Measurements from ENCODE around the gene RNF220. TPM values are rescaled to one million over a fixed set of nuclear protein-coding genes. Genes with fewer than 3 reads are reported as not detected.

The RNF220 gene
- total RNA-seq, 3 donors from 2014 or later = 130 to 140 (median 139) TPM

DNA sequence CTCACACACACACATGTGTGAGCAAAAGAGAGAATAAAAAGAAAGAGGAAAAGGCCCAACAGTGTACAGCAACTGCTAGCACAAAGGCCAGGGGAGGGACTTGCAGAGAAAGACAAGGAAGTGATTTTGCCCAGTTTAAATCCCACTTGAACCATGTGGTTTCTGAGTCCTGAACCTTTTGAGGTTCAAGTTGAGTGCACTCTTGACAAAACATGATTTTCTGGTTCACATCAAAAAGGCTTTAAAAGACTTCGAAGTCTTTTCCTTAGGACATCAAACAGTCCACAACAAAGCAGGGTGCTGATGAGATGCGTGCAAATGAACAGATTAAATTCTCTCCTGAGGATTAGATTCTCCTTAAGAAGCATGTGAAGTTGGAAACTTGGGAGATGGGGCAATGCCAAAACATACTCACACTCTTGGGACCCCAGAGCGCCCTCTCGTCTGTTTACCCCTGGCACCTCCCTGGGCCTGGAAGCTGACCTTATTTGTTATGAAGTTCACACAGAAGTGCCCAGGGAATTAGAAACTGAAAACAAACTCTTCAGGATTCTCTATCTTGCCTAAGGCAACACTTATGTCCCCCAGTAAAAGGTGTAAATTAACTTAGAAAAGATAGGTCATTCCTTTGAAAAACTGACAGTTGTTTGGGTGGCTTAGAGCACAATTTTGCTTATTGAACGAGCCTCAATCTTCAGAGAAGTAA, 31.5 kb downstream of the RNF220 start:
- no peaks in the 10 kb centered on the region for H3K9me3 Mint-ChIP-seq
- H3K4me1 Mint-ChIP-seq (ENCODE audit: low read depth) = no peaks in the 10 kb centered on the region
- ATAC-seq (no peak), DNase-seq (no peak)
- H3K36me3 Mint-ChIP-seq (ENCODE audit: insufficient read depth) = no peaks in the 10 kb centered on the region
- H3K4me3 Mint-ChIP-seq = no peak overlapping the region
- H3K27me3 Mint-ChIP-seq (ENCODE audit: low read depth) = peaks cover 16% of the 10 kb centered on the region

DNA sequence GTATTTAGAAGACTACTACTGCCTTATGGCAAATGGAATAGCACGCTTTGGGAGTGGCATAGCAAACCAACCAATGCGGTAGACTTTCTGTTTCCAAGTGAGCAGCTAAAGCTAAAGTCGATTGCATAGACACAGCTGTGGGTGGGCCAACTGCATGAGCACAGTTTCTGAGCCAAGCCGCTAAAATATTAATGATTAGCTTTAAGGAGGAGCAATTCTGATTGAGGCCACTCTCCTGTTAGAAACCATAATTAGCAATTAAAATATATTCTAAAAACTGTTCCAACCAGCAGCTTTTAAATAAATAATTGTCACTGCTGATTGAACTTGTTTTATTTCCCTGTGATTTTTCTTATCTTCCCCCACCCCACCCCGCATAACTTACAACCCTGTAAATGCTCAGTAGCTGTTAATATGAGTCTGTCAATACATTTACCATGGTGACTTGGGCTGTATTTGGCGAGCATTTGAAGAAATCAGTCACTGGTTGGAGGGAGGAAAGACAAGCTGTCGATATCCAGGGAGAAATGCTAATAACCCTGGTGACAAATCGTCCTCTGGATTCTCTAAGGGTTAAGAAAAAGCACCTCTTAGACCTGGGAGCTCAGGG, 32.2 kb downstream of the RNF220 start:
- ATAC-seq = no peak
- no peak for DNase-seq
- no peaks in the 10 kb centered on the region for H3K9me3 Mint-ChIP-seq

DNA sequence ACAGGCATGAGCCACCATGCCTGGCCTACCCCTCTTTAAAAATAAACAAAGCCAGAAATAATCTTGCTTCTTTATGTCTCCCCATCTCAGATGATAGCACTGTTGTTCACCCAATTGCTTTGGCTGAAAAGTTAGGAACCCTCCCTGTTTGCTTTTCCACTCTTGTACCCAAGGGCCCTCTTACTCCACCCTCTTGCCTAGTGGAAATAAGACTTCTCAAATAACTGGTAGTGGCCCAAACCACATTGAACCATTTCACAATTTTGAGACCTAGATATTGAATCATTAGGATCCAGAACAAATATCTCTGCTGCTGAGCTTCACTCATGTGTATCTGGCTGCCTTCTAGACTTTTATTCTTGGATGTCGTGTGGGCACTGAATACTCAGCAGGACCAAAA, 37.7 kb downstream of the RNF220 start:
- DNase-seq = no peak
- Mint-ChIP-seq H3K27me3 (ENCODE audit: low read depth) (peaks cover 7% of the 10 kb centered on the region), H3K4me3 (no peak overlapping the region), H3K9me3 (no peaks in the 10 kb centered on the region), H3K4me1 (ENCODE audit: low read depth) (no peaks in the 10 kb centered on the region), H3K36me3 (ENCODE audit: insufficient read depth) (no peaks in the 10 kb centered on the region)
- no peak for ATAC-seq

More for the DNA sequence above, 32.2 kb downstream of the RNF220 start:
- Mint-ChIP-seq H3K27me3 (ENCODE audit: low read depth) (peaks cover 12% of the 10 kb centered on the region), H3K4me3 (no peak overlapping the region), H3K4me1 (ENCODE audit: low read depth) (no peaks in the 10 kb centered on the region), H3K36me3 (ENCODE audit: insufficient read depth) (no peaks in the 10 kb centered on the region)

DNA sequence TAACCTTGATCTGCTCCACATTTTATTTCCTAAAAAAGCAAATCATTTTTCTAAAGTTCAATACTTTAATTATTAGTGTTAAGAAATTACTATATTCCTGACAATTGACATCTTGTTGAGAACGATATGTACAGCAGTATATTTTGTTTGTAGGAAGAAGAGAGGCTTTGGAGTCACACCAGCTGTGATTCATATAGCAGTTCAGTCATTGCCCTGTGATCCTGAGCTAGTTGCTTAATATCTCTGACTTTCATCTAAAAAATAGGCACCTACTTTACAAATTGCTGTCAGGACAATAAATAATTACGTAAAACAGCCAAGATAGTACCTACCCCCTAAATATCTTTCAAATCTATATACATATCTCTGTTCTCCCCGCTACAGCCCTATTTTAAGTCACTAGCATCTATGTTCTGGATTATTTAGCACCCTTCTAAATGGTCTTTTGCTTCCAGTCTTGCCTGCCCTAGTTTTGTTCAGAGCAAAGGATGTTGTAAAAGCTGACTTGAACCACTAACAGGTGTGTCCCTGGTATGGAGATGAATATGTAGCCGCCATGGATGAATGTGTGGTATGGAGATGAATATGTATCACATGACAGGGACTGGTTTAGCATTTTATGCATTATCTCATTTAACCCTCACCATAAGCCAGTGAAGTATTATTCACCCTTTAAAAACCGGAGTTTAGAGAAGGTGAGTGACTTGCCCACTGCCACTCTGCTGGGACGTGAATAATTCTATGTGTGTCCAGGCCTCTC, 42.2 kb downstream of the RNF220 start:
- H3K4me3 Mint-ChIP-seq = no peak overlapping the region
- no peaks in the 10 kb centered on the region for H3K4me1 Mint-ChIP-seq (ENCODE audit: low read depth)
- no peaks in the 10 kb centered on the region for H3K36me3 Mint-ChIP-seq (ENCODE audit: insufficient read depth)
- no peaks in the 10 kb centered on the region for H3K9me3 Mint-ChIP-seq
- DNase-seq (no peak), ATAC-seq (no peak)
- peaks cover 19% of the 10 kb centered on the region for H3K27me3 Mint-ChIP-seq (ENCODE audit: low read depth)

DNA sequence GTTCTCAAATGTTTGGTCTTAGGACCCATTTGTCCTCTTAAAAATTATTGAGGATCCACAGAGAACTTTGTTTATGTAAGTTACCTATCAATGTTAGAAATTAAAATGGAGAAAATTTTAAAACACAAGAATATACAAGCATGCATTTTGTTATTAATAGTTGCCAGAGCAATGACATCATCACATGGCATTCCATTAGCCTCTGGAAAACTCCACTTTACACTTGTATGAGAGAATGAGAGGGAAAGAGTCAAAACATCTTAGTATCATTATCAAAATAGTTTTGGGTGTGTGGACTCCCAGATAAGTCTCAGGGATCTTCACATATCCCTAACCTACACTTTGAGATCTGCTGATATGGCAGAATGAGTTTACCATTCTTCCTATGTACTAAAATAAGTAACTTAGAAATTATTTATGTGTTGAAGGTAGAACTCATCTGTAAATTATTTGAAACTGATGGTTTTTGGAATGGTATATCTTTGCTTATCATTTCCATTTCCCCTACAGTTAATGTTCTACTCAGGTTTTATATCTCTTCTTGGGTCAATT, 48.8 kb downstream of the RNF220 start:
- H3K36me3 Mint-ChIP-seq (ENCODE audit: insufficient read depth) = no peaks in the 10 kb centered on the region
- H3K4me1 Mint-ChIP-seq (ENCODE audit: low read depth) = no peaks in the 10 kb centered on the region
- ATAC-seq (no peak), DNase-seq (no peak)
- H3K27me3 Mint-ChIP-seq (ENCODE audit: low read depth) = peaks cover 42% of the 10 kb centered on the region
- no peak overlapping the region for H3K4me3 Mint-ChIP-seq
- H3K9me3 Mint-ChIP-seq = peaks cover 13% of the 10 kb centered on the region

DNA sequence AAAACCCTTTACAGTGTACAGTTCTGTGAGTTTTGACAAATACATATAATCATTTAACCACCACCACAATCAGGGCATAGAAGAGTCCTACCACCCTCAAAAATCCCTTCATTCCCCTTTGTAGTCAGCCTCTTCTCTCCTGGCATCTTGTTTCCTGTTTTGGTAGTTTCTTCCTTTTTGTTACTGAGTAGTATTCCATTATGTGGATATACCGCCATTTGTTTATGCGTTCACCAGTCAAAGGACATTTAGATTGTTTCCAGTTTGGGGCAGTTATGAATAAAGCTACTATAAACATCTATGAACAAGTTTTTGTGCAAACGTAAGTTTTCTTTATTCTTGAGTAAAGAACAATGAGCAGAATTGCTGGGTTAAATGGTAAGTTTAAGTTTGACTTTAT, 49.6 kb downstream of the RNF220 start:
- H3K4me1 Mint-ChIP-seq (ENCODE audit: low read depth) = no peaks in the 10 kb centered on the region

DNA sequence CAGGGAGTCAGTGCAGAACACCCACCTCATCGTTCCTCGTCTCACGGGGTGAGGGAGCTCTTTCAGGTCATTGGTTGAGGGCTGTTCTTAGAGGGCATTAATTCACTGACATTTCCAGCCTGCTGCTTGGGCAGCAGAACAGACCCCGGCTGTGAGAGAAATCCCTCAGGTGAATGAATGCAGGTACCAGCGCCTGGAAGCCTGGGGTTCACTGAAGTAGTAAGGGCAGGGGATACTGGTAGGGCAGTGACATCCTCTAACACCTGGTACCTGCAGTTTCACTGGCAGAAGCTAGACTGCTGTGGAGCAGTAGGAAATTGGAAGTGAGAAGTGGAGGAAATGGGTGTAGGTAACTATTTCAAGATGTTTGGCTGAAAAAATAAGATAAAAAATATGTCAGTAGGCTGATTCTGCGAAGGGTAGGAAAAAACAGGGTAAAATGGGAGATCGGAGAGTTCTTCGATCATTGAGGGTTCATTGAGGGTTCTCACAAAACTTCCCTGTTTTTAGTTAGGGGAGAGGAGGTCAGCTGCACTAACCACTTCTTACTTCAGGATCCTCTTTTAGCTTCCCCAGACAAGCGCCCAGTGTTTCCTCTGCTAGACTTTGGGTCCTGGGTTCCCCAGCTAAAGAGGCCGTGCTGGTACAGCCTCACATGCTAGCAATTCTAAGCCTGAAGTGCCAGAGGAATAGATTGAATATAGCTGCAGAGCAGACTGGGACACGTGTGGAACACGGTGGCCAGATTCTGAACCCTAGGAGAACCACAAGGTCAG, 55.2 kb downstream of the RNF220 start:
- Mint-ChIP-seq H3K9me3 (peaks cover 4% of the 10 kb centered on the region), H3K4me1 (ENCODE audit: low read depth) (no peaks in the 10 kb centered on the region), H3K36me3 (ENCODE audit: insufficient read depth) (no peaks in the 10 kb centered on the region), H3K4me3 (no peak overlapping the region), H3K27me3 (ENCODE audit: low read depth) (peaks cover 36% of the 10 kb centered on the region)
- DNase-seq (no peak), ATAC-seq (no peak)

More for the DNA sequence above, 49.6 kb downstream of the RNF220 start:
- Mint-ChIP-seq H3K36me3 (ENCODE audit: insufficient read depth) (no peaks in the 10 kb centered on the region), H3K9me3 (peaks cover 13% of the 10 kb centered on the region), H3K27me3 (ENCODE audit: low read depth) (peaks cover 43% of the 10 kb centered on the region), H3K4me3 (no peak overlapping the region)
- ATAC-seq = no peak
- DNase-seq = no peak

DNA sequence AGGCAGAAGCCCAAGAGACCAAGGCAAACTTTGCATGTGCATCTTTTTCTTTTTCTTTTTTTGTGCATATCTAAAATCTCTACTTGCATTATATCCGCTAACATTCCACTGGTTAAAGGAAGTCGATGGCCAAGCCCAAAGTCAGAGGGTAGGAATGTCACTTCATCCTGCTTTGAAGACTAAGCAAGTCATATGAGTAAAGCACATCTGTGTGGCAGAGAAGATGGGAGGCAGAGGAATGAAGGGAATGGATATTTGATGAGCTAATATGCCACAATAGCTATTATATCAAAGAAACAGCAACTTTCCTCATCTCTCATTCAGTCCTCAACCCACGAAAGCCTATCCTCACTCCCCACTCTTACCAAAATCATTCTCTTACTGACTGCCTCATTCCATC, 59.3 kb downstream of the RNF220 start:
- DNase-seq (no peak), ATAC-seq (no peak)
- Mint-ChIP-seq H3K27me3 (ENCODE audit: low read depth) (peaks cover 19% of the 10 kb centered on the region), H3K4me3 (no peak overlapping the region), H3K36me3 (ENCODE audit: insufficient read depth) (no peaks in the 10 kb centered on the region), H3K9me3 (peaks cover 4% of the 10 kb centered on the region), H3K4me1 (ENCODE audit: low read depth) (no peaks in the 10 kb centered on the region)

DNA sequence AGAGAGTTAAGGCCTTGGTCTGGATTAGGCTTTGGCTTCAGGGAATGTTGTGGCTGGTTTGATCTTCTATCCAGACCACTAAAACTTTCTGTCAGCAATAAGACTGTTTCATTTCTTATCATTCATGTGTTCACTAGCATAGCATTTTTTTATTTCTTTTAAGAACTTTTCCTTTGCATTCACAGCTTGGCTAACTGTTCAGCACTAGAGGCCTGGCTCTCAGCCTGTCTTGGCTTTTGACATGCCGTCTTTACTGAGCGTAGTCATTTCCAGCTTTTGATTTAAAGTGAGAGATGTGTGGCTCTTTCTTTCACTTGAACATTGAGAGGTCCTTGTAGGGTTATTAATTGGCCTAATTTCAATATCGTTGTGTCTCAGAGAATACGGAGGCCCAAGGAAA, 62.5 kb downstream of the RNF220 start:
- H3K27me3 Mint-ChIP-seq (ENCODE audit: low read depth) = peaks cover 18% of the 10 kb centered on the region

DNA sequence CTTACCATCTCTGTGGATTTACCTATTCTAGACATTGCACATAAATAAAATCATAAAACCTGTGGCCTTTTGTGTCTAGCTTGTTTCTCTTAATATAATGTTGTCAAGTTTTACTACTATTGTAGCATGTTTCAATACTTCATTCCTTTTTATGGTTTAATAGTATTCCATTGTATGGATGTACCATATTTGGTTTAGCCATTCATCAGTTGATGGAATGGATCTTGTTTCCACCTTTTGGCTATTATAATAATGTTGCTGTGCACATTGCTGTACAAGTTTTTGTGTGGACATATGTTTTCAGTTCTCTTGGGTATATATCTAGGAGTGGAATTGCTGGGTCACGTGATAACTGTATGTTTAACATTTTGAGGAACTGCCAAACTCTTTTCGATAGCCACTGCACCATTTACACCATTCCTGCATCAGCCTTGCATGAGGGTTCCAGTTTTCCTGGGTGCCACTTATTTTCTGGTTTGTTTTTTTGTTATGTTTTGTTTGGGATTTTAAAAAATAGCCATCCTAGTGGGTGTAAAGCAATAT, 66.9 kb downstream of the RNF220 start:
- H3K4me3 Mint-ChIP-seq = no peak overlapping the region
- ATAC-seq = no peak
- DNase-seq = no peak
- peaks cover 5% of the 10 kb centered on the region for H3K4me1 Mint-ChIP-seq (ENCODE audit: low read depth)
- H3K36me3 Mint-ChIP-seq (ENCODE audit: insufficient read depth) = no peaks in the 10 kb centered on the region
- H3K9me3 Mint-ChIP-seq = peaks cover 7% of the 10 kb centered on the region
- peaks cover 20% of the 10 kb centered on the region for H3K27me3 Mint-ChIP-seq (ENCODE audit: low read depth)

More for the DNA sequence above, 62.5 kb downstream of the RNF220 start:
- DNase-seq = no peak
- H3K4me3 Mint-ChIP-seq = no peak overlapping the region
- H3K4me1 Mint-ChIP-seq (ENCODE audit: low read depth) = peaks cover 2% of the 10 kb centered on the region
- H3K9me3 Mint-ChIP-seq = peaks cover 11% of the 10 kb centered on the region
- H3K36me3 Mint-ChIP-seq (ENCODE audit: insufficient read depth) = no peaks in the 10 kb centered on the region
- no peak for ATAC-seq

DNA sequence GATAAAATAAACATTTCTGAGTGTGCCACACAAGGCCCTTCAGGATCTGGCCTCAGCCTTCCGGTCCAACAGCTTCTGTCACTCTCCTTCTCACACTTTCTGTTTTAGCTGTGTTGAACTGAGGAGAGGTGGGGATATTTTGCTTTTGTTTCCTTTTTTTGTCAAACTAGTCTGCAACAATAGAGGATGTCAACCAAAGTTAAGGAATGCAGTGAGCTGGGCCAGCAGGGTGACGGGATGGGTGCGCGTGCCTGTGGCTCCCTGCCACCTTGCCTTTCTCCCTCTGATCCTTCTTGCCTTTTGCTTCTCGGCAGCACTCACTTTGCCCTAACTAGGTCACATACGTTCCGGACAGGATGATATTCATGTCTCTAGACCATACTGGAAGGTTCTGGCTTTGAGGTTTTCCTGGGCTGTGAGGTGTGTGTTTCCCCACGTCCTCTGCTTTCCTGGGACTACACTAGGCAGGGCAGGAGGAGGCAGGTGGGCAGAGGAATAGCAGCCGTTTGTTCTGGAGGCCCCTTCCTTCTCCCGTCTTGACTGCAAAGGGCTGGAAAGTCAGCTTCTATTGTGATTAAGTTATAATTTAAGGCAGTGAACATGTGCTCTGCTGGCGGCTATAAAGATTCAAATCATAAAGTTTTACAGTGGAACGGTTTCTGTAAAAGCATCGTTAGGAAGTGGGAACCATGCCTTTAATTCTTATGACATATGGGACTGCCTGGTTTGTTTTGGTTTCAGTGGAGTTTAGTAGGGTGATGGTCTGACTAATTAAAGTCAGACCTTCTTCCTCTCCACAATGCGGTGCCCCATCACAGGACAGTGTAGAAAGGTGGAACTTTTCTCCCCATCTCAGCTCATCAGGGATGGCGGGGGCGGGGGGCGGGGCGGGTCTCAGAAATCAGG, 67.8 kb downstream of the RNF220 start:
- DNase-seq = no peak
- Mint-ChIP-seq H3K27me3 (ENCODE audit: low read depth) (peaks cover 20% of the 10 kb centered on the region), H3K4me1 (ENCODE audit: low read depth) (peaks cover 5% of the 10 kb centered on the region), H3K36me3 (ENCODE audit: insufficient read depth) (no peaks in the 10 kb centered on the region), H3K4me3 (no peak overlapping the region), H3K9me3 (peaks cover 7% of the 10 kb centered on the region)
- ATAC-seq = no peak

DNA sequence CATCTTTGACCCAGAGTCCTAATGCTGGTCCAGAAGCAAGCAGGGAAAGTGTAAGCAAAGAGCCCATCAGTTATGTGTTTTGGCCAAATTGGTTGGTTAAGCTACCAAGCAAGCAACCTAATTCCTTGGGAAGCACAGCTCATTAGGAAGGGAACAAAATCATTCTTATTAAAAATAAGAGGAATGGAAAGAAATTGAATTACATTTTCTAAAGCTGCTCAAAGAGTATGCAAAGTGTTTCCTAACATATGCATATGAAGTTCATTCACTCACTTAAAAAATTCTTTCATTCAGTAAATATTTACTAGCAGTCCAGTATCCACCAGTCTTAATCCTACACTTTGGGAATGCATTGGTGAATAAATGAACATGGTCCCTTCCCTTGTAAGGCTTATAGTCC, 71.8 kb downstream of the RNF220 start:
- Mint-ChIP-seq H3K4me3 (no peak overlapping the region), H3K4me1 (ENCODE audit: low read depth) (peaks cover 5% of the 10 kb centered on the region), H3K36me3 (ENCODE audit: insufficient read depth) (no peaks in the 10 kb centered on the region), H3K9me3 (peaks cover 5% of the 10 kb centered on the region), H3K27me3 (ENCODE audit: low read depth) (peaks cover 23% of the 10 kb centered on the region)
- ATAC-seq = no peak
- no peak for DNase-seq

DNA sequence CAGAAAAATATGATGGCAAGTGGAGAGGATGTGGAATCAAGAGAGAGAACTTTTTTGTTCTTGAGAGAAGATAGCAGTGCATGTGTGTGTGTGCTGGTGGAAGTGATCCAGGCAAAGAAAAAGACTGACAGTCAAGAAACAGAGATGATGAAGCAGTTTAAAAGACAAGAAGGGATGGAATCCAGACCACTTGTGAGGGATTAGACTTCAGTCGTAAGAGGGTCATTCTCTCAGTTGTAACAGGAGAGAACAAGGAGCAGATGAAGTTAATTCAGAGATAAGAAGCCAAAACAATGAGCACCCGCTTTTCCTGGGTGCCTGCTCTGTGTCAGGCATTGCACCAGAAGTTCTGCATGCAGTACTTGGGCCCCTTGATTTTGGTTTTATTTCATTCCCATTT, 76.6 kb downstream of the RNF220 start:
- peaks cover 31% of the 10 kb centered on the region for H3K27me3 Mint-ChIP-seq (ENCODE audit: low read depth)
- no peaks in the 10 kb centered on the region for H3K36me3 Mint-ChIP-seq (ENCODE audit: insufficient read depth)
- no peak for DNase-seq
- no peaks in the 10 kb centered on the region for H3K4me1 Mint-ChIP-seq (ENCODE audit: low read depth)
- no peaks in the 10 kb centered on the region for H3K9me3 Mint-ChIP-seq
- H3K4me3 Mint-ChIP-seq = no peak overlapping the region
- no peak for ATAC-seq
